SK-N-SH treated with all-trans-retinoic acid at 6 μM for 48 hours (cell line): ENCODE measurements around the gene ACTN1.

Experiments used
- ATAC-seq: fragments of 200-7000 bp; cut with Tn5 transposase; 3 replicates; pipeline ENCODE4 v1.9.1; 2020; ENCODE audit warnings: mild to moderate bottlenecking, moderate library complexity
- ARNTL ChIP-seq: fragments of 450-650 bp; formaldehyde crosslinking; IDR thresholded peaks from 2 replicates; pipeline ENCODE4 v1.5.0; 2020; ENCODE audit warnings: low read depth, mild to moderate bottlenecking, moderate library complexity, borderline replicate concordance
- BACH2 ChIP-seq: fragments of 250-450 bp; sonication (Bioruptor Pico); IDR thresholded peaks from 2 replicates; pipeline ENCODE4 v1.9.0; 2021; ENCODE audit warnings: mild to moderate bottlenecking, borderline replicate concordance
- CSDC2 ChIP-seq: fragments of 250-450 bp; sonication (Bioruptor Pico); IDR thresholded peaks from 2 replicates; pipeline ENCODE4 v1.5.0; 2020; ENCODE audit warnings: mild to moderate bottlenecking, moderate library complexity
- ESRRG ChIP-seq: fragments of 250-450 bp; sonication (Bioruptor Pico); IDR thresholded peaks from 2 replicates; pipeline ENCODE4 v1.6.1; 2021; ENCODE audit warnings: mild to moderate bottlenecking
- GLIS3 ChIP-seq: fragments of 250-450 bp; sonication (Bioruptor Pico); IDR thresholded peaks from 2 replicates; pipeline ENCODE4 v1.5.0; 2020; ENCODE audit warnings: mild to moderate bottlenecking, moderate library complexity
- ISL1 ChIP-seq: fragments of 250-450 bp; sonication (Bioruptor Pico); IDR thresholded peaks from 2 replicates; pipeline ENCODE4 v2.1.2; 2022; ENCODE audit warnings: mild to moderate bottlenecking, moderate library complexity
- OSR1 ChIP-seq: fragments of 250-450 bp; sonication (Bioruptor Pico); IDR thresholded peaks from 2 replicates; pipeline ENCODE4 v1.8.0; 2022; ENCODE audit warnings: moderate library complexity, mild to moderate bottlenecking, inconsistent platforms
- PPARA ChIP-seq: fragments of 250-450 bp; sonication (Bioruptor Pico); IDR thresholded peaks from 2 replicates; pipeline ENCODE4 v1.5.0; 2020; ENCODE audit warnings: mild to moderate bottlenecking, borderline replicate concordance
- RARB ChIP-seq: fragments of 250-450 bp; sonication (Bioruptor Pico); IDR thresholded peaks from 2 replicates; pipeline ENCODE4 v1.8.0; 2021; ENCODE audit warnings: mild to moderate bottlenecking, moderate library complexity
- SNAI2 ChIP-seq: fragments of 250-450 bp; sonication (Bioruptor Pico); IDR thresholded peaks from 2 replicates; pipeline ENCODE4 v1.5.0; 2020; ENCODE audit warnings: mild to moderate bottlenecking, moderate library complexity
- TCF4 ChIP-seq: fragments of 250-450 bp; sonication (Bioruptor Pico); IDR thresholded peaks from 2 replicates; pipeline ENCODE4 v1.8.0; 2021; ENCODE audit warnings: mild to moderate bottlenecking, moderate library complexity, borderline replicate concordance
- TOX ChIP-seq: fragments of 250-450 bp; sonication (Bioruptor Pico); IDR thresholded peaks from 2 replicates; pipeline ENCODE4 v1.8.0; 2021; ENCODE audit warnings: mild to moderate bottlenecking, moderate library complexity, borderline replicate concordance
- ZC3H10 ChIP-seq: fragments of 250-450 bp; sonication (Bioruptor Pico); IDR thresholded peaks from 2 replicates; pipeline ENCODE4 v1.5.1; 2021; ENCODE audit warnings: mild to moderate bottlenecking, moderate library complexity
- ZFP3 ChIP-seq: fragments of 250-450 bp; sonication (Bioruptor Pico); IDR thresholded peaks from 2 replicates; pipeline ENCODE4 v1.5.0; 2020; ENCODE audit warnings: mild to moderate bottlenecking, moderate library complexity
- ZFP30 ChIP-seq: fragments of 450-650 bp; formaldehyde crosslinking; IDR thresholded peaks from 2 replicates; pipeline ENCODE4 v1.5.0; 2022; ENCODE audit warnings: mild to moderate bottlenecking, moderate library complexity
- ZNF565 ChIP-seq: fragments of 450-650 bp; formaldehyde crosslinking; conservative IDR thresholded peaks from 2 replicates; pipeline ENCODE4 v1.5.0; 2020; ENCODE audit warnings: low read depth, mild to moderate bottlenecking, moderate library complexity
- ZNF70 ChIP-seq: fragments of 450-650 bp; formaldehyde crosslinking; IDR thresholded peaks from 2 replicates; pipeline ENCODE4 v1.5.0; 2020; ENCODE audit warnings: mild to moderate bottlenecking, moderate library complexity
- ZNF8 ChIP-seq: fragments of 450-650 bp; formaldehyde crosslinking; IDR thresholded peaks from 2 replicates; pipeline ENCODE4 v1.5.0; 2020; ENCODE audit warnings: mild to moderate bottlenecking, moderate library complexity
- TF ChIP-seq, protein P1 (sequence below): fragments of 250-450 bp; sonication (Bioruptor Pico); IDR thresholded peaks from 2 replicates; pipeline ENCODE4 v1.8.0; 2021; ENCODE audit warnings: low read depth, mild to moderate bottlenecking, moderate library complexity, borderline replicate concordance
- TF ChIP-seq, protein P2 (sequence below): fragments of 250-450 bp; sonication (Bioruptor Pico); IDR thresholded peaks from 2 replicates; pipeline ENCODE4 v1.5.0; 2020; ENCODE audit warnings: mild to moderate bottlenecking, moderate library complexity
- TF ChIP-seq, protein P3 (sequence below): fragments of 250-450 bp; sonication (Bioruptor Pico); IDR thresholded peaks from 2 replicates; pipeline ENCODE4 v1.8.0; 2020; ENCODE audit warnings: mild to moderate bottlenecking, moderate library complexity, borderline replicate concordance
- TF ChIP-seq, protein P4 (sequence below): fragments of 250-450 bp; sonication (Bioruptor Pico); IDR thresholded peaks from 2 replicates; pipeline ENCODE4 v1.5.1; 2020; ENCODE audit warnings: low read depth, mild to moderate bottlenecking, moderate library complexity
- TF ChIP-seq, protein P5 (sequence below): fragments of 250-450 bp; sonication (Bioruptor Pico); IDR thresholded peaks from 2 replicates; pipeline ENCODE4 v1.5.1; 2021; ENCODE audit warnings: mild to moderate bottlenecking, moderate library complexity

The ACTN1 gene

DNA sequence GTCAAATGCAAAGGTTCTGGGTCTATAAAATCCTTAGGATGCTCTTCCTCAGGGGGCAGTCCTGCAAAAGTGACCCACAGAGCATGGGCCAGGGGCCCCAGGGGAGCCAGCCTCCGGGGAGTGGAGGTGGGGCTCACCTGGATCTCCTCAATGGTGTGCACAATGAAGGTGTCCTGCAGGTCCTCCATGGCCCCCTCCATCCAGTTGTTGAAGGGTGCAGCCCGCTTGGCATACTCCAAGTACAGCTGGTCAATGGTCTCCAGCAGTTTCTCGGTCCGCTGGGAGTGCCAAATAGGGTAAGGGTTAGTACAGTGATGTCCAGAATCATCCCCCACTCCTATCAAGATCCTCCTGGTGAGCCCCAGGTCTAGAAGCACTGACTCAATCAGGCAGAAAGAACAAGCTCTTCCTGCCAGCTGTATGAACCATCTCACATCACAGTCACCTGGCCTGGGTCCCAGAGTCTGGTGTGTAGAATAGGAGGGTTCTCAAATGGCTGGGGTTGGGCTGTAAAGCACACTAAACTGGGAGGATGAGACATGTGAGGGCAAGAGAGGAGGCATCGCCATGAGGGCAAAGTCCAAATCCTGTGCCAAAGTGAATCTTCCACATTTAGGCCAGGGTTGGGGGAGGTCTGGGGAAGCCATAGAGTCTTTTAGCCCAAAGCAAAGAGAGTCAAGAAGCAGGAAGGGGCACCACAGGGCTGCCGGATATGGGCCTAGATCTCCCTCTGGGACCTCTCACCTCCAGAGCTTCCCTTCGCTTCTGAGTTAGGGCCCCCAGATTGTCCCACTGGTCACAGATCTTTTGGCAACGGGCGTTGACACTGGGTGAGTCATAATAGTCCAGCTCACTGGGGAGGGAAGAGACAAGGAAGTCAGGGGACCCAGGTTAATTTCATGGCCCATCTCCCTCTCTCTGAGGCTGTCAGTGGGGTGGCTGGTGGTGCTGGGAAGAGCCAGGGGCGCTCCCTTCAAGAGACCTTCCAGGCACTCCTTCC, 94.8 kb downstream of the ACTN1 start:
- TF ChIP-seq, protein P1, sequence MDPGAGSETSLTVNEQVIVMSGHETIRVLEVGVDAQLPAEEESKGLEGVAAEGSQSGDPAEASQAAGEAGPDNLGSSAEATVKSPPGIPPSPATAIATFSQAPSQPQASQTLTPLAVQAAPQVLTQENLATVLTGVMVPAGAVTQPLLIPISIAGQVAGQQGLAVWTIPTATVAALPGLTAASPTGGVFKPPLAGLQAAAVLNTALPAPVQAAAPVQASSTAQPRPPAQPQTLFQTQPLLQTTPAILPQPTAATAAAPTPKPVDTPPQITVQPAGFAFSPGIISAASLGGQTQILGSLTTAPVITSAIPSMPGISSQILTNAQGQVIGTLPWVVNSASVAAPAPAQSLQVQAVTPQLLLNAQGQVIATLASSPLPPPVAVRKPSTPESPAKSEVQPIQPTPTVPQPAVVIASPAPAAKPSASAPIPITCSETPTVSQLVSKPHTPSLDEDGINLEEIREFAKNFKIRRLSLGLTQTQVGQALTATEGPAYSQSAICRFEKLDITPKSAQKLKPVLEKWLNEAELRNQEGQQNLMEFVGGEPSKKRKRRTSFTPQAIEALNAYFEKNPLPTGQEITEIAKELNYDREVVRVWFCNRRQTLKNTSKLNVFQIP = no peak
- TF ChIP-seq SNAI2 (no peak), ZFP30 (no peak), ZNF70 (CRISPR knock-in tag) (no peak), ISL1 (CRISPR knock-in tag) (no peak), RARB (CRISPR knock-in tag) (no peak), ZFP3 (no peak), PPARA (no peak), OSR1 (CRISPR knock-in tag) (no peak), TCF4 (CRISPR knock-in tag) (no peak), BACH2 (no peak), ESRRG (CRISPR knock-in tag) (no peak), TOX (no peak), ZC3H10 (CRISPR knock-in tag) (no peak), ZNF8 (CRISPR knock-in tag) (no peak), GLIS3 (CRISPR knock-in tag) (no peak), ARNTL (CRISPR knock-in tag) (no peak)
- TF ChIP-seq, protein P2, sequence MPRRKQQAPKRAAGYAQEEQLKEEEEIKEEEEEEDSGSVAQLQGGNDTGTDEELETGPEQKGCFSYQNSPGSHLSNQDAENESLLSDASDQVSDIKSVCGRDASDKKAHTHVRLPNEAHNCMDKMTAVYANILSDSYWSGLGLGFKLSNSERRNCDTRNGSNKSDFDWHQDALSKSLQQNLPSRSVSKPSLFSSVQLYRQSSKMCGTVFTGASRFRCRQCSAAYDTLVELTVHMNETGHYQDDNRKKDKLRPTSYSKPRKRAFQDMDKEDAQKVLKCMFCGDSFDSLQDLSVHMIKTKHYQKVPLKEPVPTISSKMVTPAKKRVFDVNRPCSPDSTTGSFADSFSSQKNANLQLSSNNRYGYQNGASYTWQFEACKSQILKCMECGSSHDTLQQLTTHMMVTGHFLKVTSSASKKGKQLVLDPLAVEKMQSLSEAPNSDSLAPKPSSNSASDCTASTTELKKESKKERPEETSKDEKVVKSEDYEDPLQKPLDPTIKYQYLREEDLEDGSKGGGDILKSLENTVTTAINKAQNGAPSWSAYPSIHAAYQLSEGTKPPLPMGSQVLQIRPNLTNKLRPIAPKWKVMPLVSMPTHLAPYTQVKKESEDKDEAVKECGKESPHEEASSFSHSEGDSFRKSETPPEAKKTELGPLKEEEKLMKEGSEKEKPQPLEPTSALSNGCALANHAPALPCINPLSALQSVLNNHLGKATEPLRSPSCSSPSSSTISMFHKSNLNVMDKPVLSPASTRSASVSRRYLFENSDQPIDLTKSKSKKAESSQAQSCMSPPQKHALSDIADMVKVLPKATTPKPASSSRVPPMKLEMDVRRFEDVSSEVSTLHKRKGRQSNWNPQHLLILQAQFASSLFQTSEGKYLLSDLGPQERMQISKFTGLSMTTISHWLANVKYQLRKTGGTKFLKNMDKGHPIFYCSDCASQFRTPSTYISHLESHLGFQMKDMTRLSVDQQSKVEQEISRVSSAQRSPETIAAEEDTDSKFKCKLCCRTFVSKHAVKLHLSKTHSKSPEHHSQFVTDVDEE = no peak
- TF ChIP-seq, protein P3, sequence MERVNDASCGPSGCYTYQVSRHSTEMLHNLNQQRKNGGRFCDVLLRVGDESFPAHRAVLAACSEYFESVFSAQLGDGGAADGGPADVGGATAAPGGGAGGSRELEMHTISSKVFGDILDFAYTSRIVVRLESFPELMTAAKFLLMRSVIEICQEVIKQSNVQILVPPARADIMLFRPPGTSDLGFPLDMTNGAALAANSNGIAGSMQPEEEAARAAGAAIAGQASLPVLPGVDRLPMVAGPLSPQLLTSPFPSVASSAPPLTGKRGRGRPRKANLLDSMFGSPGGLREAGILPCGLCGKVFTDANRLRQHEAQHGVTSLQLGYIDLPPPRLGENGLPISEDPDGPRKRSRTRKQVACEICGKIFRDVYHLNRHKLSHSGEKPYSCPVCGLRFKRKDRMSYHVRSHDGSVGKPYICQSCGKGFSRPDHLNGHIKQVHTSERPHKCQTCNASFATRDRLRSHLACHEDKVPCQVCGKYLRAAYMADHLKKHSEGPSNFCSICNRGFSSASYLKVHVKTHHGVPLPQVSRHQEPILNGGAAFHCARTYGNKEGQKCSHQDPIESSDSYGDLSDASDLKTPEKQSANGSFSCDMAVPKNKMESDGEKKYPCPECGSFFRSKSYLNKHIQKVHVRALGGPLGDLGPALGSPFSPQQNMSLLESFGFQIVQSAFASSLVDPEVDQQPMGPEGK (CRISPR knock-in tag) = no peak
- ATAC-seq = peak; percentile 70

DNA sequence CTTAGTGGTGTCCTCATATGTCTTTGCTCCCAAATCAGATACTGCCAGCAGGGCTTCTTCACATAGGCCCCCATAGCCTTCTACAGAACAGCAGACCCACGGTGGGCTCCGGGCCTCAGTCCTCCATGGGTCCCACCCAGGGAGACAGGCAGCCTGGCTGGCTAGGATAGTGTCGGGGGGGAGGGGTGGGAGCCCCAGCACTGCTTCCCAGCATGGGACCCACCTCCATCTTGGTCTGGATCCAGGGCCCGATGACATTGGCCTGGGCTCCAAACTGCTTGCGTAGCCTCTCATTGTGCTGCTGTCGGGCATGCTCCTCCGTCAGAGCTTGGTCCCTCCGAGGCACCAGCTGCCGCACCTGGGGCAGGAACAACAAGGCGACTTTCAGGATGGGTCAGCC, 96.9 kb downstream of the ACTN1 start:
- ATAC-seq = no peak
- TF ChIP-seq GLIS3 (CRISPR knock-in tag) (no peak), ZNF8 (CRISPR knock-in tag) (no peak), ZFP3 (no peak)

DNA sequence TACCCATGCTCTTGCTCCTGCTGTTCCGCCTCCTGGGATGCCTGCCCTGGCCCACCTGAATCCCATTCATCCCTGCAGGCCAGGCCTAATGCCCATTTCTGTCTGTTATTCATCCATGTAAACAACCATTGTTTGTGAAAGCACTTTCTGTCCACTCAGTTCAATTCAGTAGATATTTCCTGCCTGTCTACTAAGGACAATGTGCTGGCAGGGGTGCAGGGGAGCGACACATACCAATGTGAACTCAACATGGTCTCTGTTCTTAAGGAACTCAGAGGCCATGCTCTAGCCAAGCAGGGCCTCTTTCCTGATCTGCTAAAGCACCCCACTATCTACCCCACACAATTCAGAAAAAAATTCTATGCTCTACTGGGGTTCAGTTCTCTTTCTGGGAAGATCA, 97.7 kb downstream of the ACTN1 start:
- no peak for ATAC-seq
- no peak for TF ChIP-seq SNAI2
- TF ChIP-seq GLIS3 (CRISPR knock-in tag) = no peak
- TF ChIP-seq ZFP30 = no peak
- TF ChIP-seq ARNTL (CRISPR knock-in tag) = no peak
- TF ChIP-seq, all 23 proteins: peak for 0

DNA sequence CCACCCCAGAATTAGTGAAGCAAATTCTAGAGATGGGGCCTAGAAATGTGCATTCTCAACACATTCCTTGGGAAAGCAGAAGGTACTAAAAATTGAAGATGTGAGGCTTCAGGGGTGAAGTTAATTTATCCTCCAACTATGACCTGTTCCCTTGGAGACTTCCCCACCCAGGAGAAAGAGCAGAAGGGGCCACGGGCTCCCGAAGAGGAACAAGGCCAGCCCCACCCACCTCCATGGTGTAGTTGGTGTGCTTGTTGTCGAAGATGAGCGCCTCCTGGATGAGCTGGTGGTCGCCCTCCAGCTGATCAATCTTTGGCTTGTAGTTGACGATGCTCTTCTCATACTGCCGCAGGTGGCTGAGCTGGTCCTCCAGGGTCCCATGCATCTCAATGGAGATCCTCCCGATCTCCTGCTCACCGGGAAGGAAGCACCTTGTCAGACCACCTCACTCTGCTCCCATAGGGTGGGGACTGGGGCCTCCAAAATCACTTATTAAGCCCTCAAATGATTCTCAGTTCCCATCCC, 98.5 kb downstream of the ACTN1 start:
- ATAC-seq = no peak
- TF ChIP-seq, protein P4, sequence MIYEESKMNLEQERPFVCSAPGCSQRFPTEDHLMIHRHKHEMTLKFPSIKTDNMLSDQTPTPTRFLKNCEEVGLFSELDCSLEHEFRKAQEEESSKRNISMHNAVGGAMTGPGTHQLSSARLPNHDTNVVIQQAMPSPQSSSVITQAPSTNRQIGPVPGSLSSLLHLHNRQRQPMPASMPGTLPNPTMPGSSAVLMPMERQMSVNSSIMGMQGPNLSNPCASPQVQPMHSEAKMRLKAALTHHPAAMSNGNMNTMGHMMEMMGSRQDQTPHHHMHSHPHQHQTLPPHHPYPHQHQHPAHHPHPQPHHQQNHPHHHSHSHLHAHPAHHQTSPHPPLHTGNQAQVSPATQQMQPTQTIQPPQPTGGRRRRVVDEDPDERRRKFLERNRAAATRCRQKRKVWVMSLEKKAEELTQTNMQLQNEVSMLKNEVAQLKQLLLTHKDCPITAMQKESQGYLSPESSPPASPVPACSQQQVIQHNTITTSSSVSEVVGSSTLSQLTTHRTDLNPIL (CRISPR knock-in tag) = no peak
- TF ChIP-seq, protein P5, sequence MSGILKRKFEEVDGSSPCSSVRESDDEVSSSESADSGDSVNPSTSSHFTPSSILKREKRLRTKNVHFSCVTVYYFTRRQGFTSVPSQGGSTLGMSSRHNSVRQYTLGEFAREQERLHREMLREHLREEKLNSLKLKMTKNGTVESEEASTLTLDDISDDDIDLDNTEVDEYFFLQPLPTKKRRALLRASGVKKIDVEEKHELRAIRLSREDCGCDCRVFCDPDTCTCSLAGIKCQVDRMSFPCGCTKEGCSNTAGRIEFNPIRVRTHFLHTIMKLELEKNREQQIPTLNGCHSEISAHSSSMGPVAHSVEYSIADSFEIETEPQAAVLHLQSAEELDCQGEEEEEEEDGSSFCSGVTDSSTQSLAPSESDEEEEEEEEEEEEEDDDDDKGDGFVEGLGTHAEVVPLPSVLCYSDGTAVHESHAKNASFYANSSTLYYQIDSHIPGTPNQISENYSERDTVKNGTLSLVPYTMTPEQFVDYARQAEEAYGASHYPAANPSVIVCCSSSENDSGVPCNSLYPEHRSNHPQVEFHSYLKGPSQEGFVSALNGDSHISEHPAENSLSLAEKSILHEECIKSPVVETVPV (CRISPR knock-in tag) = no peak
- TF ChIP-seq ZNF70 (CRISPR knock-in tag) = no peak
- no peak for TF ChIP-seq ZNF8 (CRISPR knock-in tag)
- no peak for TF ChIP-seq ZNF565 (CRISPR knock-in tag)
- no peak for TF ChIP-seq ISL1 (CRISPR knock-in tag)
- no peak for TF ChIP-seq CSDC2 (CRISPR knock-in tag)
- no peak for TF ChIP-seq ESRRG (CRISPR knock-in tag)
- no peak for TF ChIP-seq ZFP30
- no peak for TF ChIP-seq PPARA
- no peak for TF ChIP-seq ZC3H10 (CRISPR knock-in tag)
- TF ChIP-seq TOX = no peak
- TF ChIP-seq ZFP3 = no peak
- TF ChIP-seq GLIS3 (CRISPR knock-in tag) = no peak
- TF ChIP-seq TCF4 (CRISPR knock-in tag) = no peak
- TF ChIP-seq RARB (CRISPR knock-in tag) = no peak
- no peak for TF ChIP-seq SNAI2
